Immature natural killer cell (primary cell): ENCODE data around the gene TMEM114. TPM values are rescaled to one million over a fixed set of nuclear protein-coding genes. Genes with fewer than 3 reads are reported as not detected.

Experiments used
- DNase-seq, 3 donors: peaks; one replicate each; pipeline ENCODE4 v3.0.0; 2022; ENCODE audit warnings: mixed read lengths in 1 of 3
- H3K27ac Mint-ChIP-seq, 6 donors: one replicate each; pipeline ENCODE4 v1.8.0; 2020; ENCODE audit warnings: mixed read lengths in 6 of 6, mild to moderate bottlenecking in 5 of 6, inconsistent platforms in 4 of 6, moderate library complexity in 3 of 6
- H3K27me3 Mint-ChIP-seq, 3 donors: one replicate each; pipeline ENCODE4 v1.8.0; 2020 to 2021; ENCODE audit warnings: low read depth in 3 of 3, mild to moderate bottlenecking in 3 of 3, mixed read lengths in 3 of 3, moderate library complexity in 3 of 3, inconsistent platforms in 1 of 3
- H3K36me3 Mint-ChIP-seq, 3 donors: one replicate each; pipeline ENCODE4 v1.8.0; 2020; ENCODE audit warnings: mixed read lengths in 3 of 3, inconsistent platforms in 2 of 3, mild to moderate bottlenecking in 2 of 3
- H3K4me1 Mint-ChIP-seq, 2 donors: one replicate each; pipeline ENCODE4 v1.8.0; 2020; ENCODE audit warnings: inconsistent platforms in 2 of 2, mild to moderate bottlenecking in 2 of 2, mixed read lengths in 2 of 2, moderate library complexity in 1 of 2
- H3K4me3 Mint-ChIP-seq, 5 donors: one replicate each; pipeline ENCODE4 v1.8.0; 2020; ENCODE audit warnings: mild to moderate bottlenecking in 5 of 5, mixed read lengths in 5 of 5, inconsistent platforms in 3 of 5, moderate library complexity in 3 of 5
- H3K9me3 Mint-ChIP-seq, 6 donors: one replicate each; pipeline ENCODE4 v1.8.0; 2020; ENCODE audit warnings: mild to moderate bottlenecking in 6 of 6, mixed read lengths in 6 of 6, inconsistent platforms in 4 of 6, moderate library complexity in 3 of 6
- polyA plus RNA-seq, 3 donors: library from polyadenylated mRNA; unstranded; fragments of 300-500 nt; fragmentation: Illumina TruSeq; gene quantifications; one replicate each; pipeline ENCODE4 v1.2.3, GENCODE V29; 2021

TMEM114 gene
- polyA plus RNA-seq, 3 donors from 2014 or later: not detected

GRCh38 chr16:8594149-8594666, 3.9 kb upstream of the TMEM114 start:
- peaks cover 2% of the 10 kb centered on the region in 3 donors for H3K27me3 Mint-ChIP-seq
- H3K27ac Mint-ChIP-seq: no peak overlapping the region
- H3K9me3 Mint-ChIP-seq: no peaks in the 10 kb centered on the region
- H3K4me3 Mint-ChIP-seq: no peak overlapping the region
- DNase-seq: no peak
- H3K36me3 Mint-ChIP-seq: no peaks in the 10 kb centered on the region
- H3K4me1 Mint-ChIP-seq: no peaks in the 10 kb centered on the region

GRCh38 chr16:8591451-8591850, 1.1 kb upstream of the TMEM114 start:
- H3K4me1 Mint-ChIP-seq: no peaks in the 10 kb centered on the region
- peaks cover 10 to 13% (median 10%) of the 10 kb centered on the region in 3 donors for H3K27me3 Mint-ChIP-seq
- H3K4me3 Mint-ChIP-seq: no peak overlapping the region
- no peak for DNase-seq
- no peaks in the 10 kb centered on the region for H3K36me3 Mint-ChIP-seq
- H3K9me3 Mint-ChIP-seq: peaks cover 0 to 2% (median 0%) of the 10 kb centered on the region in 6 donors
- H3K27ac Mint-ChIP-seq: no peak overlapping the region

- no peak for DNase-seq
- Mint-ChIP-seq H3K4me3 (no peak overlapping the region), H3K27ac (no peak overlapping the region), H3K4me1 (no peaks in the 10 kb centered on the region), H3K9me3 (peaks cover 0 to 2% (median 0%) of the 10 kb centered on the region in 6 donors), H3K27me3 (peaks cover 10 to 16% (median 11%) of the 10 kb centered on the region in 3 donors), H3K36me3 (no peaks in the 10 kb centered on the region)
These were observed 500 bp upstream of the TMEM114 start for GRCh38 chr16:8590811-8591210.

- Mint-ChIP-seq H3K4me1 (no peaks in the 10 kb centered on the region), H3K4me3 (no peak overlapping the region), H3K36me3 (no peaks in the 10 kb centered on the region), H3K27me3 (peaks cover 10 to 17% (median 13%) of the 10 kb centered on the region in 3 donors), H3K9me3 (peaks cover 0 to 2% (median 0%) of the 10 kb centered on the region in 6 donors), H3K27ac (no peak overlapping the region)
- no peak for DNase-seq
These were observed 1.0 kb downstream of the TMEM114 start for GRCh38 chr16:8589057-8589899.

GRCh38 chr16:8588682-8589056, 1.6 kb downstream of the TMEM114 start:
- Mint-ChIP-seq H3K36me3 (no peaks in the 10 kb centered on the region), H3K27ac (no peak overlapping the region), H3K4me1 (no peaks in the 10 kb centered on the region), H3K4me3 (no peak overlapping the region), H3K27me3 (peaks cover 10 to 17% (median 13%) of the 10 kb centered on the region in 3 donors), H3K9me3 (peaks cover 0 to 2% (median 0%) of the 10 kb centered on the region in 6 donors)
- DNase-seq: no peak

- H3K4me1 Mint-ChIP-seq: no peaks in the 10 kb centered on the region
- H3K27ac Mint-ChIP-seq: no peak overlapping the region
- no peak for DNase-seq
- no peak overlapping the region for H3K4me3 Mint-ChIP-seq
- H3K27me3 Mint-ChIP-seq: peaks cover 10 to 17% (median 13%) of the 10 kb centered on the region in 3 donors
- H3K36me3 Mint-ChIP-seq: no peaks in the 10 kb centered on the region
- H3K9me3 Mint-ChIP-seq: peaks cover 0 to 2% (median 0%) of the 10 kb centered on the region in 6 donors
These were observed 3.2 kb downstream of the TMEM114 start for GRCh38 chr16:8587065-8587464.

GRCh38 chr16:8585857-8586256, 4.5 kb downstream of the TMEM114 start:
- no peak for DNase-seq
- no peak overlapping the region for H3K27ac Mint-ChIP-seq
- H3K36me3 Mint-ChIP-seq: no peaks in the 10 kb centered on the region
- no peak overlapping the region for H3K4me3 Mint-ChIP-seq
- peaks cover 0 to 2% (median 0%) of the 10 kb centered on the region in 6 donors for H3K9me3 Mint-ChIP-seq
- peaks cover 0 to 2% of the 10 kb centered on the region in 2 donors for H3K4me1 Mint-ChIP-seq
- H3K27me3 Mint-ChIP-seq: peaks cover 10 to 17% (median 13%) of the 10 kb centered on the region in 3 donors

- Mint-ChIP-seq H3K4me3 (no peak overlapping the region), H3K36me3 (no peaks in the 10 kb centered on the region), H3K4me1 (peaks cover 0 to 2% of the 10 kb centered on the region in 2 donors)
These were observed 5.3 kb downstream of the TMEM114 start for GRCh38 chr16:8585041-8585440.

GRCh38 chr16:8583732-8584131, 6.6 kb downstream of the TMEM114 start:
- H3K4me3 Mint-ChIP-seq: no peak overlapping the region
- peaks cover 0 to 2% (median 0%) of the 10 kb centered on the region in 6 donors for H3K9me3 Mint-ChIP-seq
- peaks cover 9 to 17% (median 14%) of the 10 kb centered on the region in 3 donors for H3K27me3 Mint-ChIP-seq
- H3K27ac Mint-ChIP-seq: no peak overlapping the region
- peaks cover 0 to 2% of the 10 kb centered on the region in 2 donors for H3K4me1 Mint-ChIP-seq
- no peak for DNase-seq
- H3K36me3 Mint-ChIP-seq: no peaks in the 10 kb centered on the region

More at GRCh38 chr16:8585041-8585440, 5.3 kb downstream of the TMEM114 start:
- DNase-seq: no peak
- Mint-ChIP-seq H3K27ac (no peak overlapping the region), H3K27me3 (peaks cover 10 to 17% (median 13%) of the 10 kb centered on the region in 3 donors), H3K9me3 (peaks cover 0 to 2% (median 0%) of the 10 kb centered on the region in 6 donors)

- H3K9me3 Mint-ChIP-seq: peaks cover 0 to 2% (median 0%) of the 10 kb centered on the region in 6 donors
- H3K27me3 Mint-ChIP-seq: peaks cover 6 to 14% (median 13%) of the 10 kb centered on the region in 3 donors
- DNase-seq: no peak
- no peaks in the 10 kb centered on the region for H3K36me3 Mint-ChIP-seq
- H3K27ac Mint-ChIP-seq: no peak overlapping the region
- peaks cover 0 to 2% of the 10 kb centered on the region in 2 donors for H3K4me1 Mint-ChIP-seq
- H3K4me3 Mint-ChIP-seq: no peak overlapping the region
These were observed 7.1 kb downstream of the TMEM114 start for GRCh38 chr16:8583199-8583598.

- H3K4me1 Mint-ChIP-seq: peaks cover 0 to 2% of the 10 kb centered on the region in 2 donors
- DNase-seq: no peak
- H3K27me3 Mint-ChIP-seq: peaks cover 1 to 12% (median 7%) of the 10 kb centered on the region in 3 donors
- H3K4me3 Mint-ChIP-seq: peak overlapping the region in 1 of 5 donors; percentile 30
- no peak overlapping the region for H3K27ac Mint-ChIP-seq
- no peaks in the 10 kb centered on the region for H3K9me3 Mint-ChIP-seq
- H3K36me3 Mint-ChIP-seq: no peaks in the 10 kb centered on the region
These were observed 8.3 kb downstream of the TMEM114 start for GRCh38 chr16:8581831-8582580.

- peaks cover 0 to 2% of the 10 kb centered on the region in 2 donors for H3K4me1 Mint-ChIP-seq
- no peaks in the 10 kb centered on the region for H3K36me3 Mint-ChIP-seq
- no peak overlapping the region for H3K27ac Mint-ChIP-seq
- H3K27me3 Mint-ChIP-seq: peaks cover 0 to 8% (median 4%) of the 10 kb centered on the region in 3 donors
- no peaks in the 10 kb centered on the region for H3K9me3 Mint-ChIP-seq
- DNase-seq: no peak
- H3K4me3 Mint-ChIP-seq: no peak overlapping the region
These were observed 10.8 kb downstream of the TMEM114 start for GRCh38 chr16:8579559-8579958.

- H3K4me1 Mint-ChIP-seq: peaks cover 0 to 2% of the 10 kb centered on the region in 2 donors
- H3K27me3 Mint-ChIP-seq: peaks cover 4 to 8% (median 5%) of the 10 kb centered on the region in 3 donors
- DNase-seq: no peak
- no peaks in the 10 kb centered on the region for H3K9me3 Mint-ChIP-seq
- H3K4me3 Mint-ChIP-seq: no peak overlapping the region
- no peaks in the 10 kb centered on the region for H3K36me3 Mint-ChIP-seq
- H3K27ac Mint-ChIP-seq: no peak overlapping the region
These were observed 12.5 kb downstream of the TMEM114 start for GRCh38 chr16:8577678-8578304.
